HepG2 (cell line): ENCODE measurements around the gene RIMBP2. TPM values are rescaled to one million over a fixed set of nuclear protein-coding genes. Genes with fewer than 3 reads are reported as not detected.

Experiments
- ATAC-seq: fragments of 200-7000 bp; cut with Tn5 transposase; 3 replicates; pipeline ENCODE4 v1.9.1; 2020; ENCODE audit warnings: mild to moderate bottlenecking, moderate library complexity
- BruUV-seq: library from RNA; stranded (reverse); fragments of 400-500 nt; replicated peaks from 2 replicates; lab custom pipeline; 2021; lab: Mats Ljungman, UMichigan
- CTCF ChIA-PET: fragments of 300-600 bp; formaldehyde crosslinking; extraction: SDS; loops from one replicate; lab custom pipeline; 2021; ENCODE audit warnings: low total read pairs, inconsistent platforms, low intra/inter-chr PET ratio; lab: Yijun Ruan, JAX
- POLR2A ChIA-PET: fragments of 350-600 bp; sonication (Branson Sonifier 250); formaldehyde crosslinking; loops from one replicate; lab custom pipeline; 2020; ENCODE audit warnings: antibody characterized with exemption, inconsistent platforms; lab: Yijun Ruan, JAX
- DNase-seq: peaks from one replicate; pipeline ENCODE4 v3.0.0-alpha.2; 2015; ENCODE audit warnings: low spot score
- FAIRE-seq: peaks from 3 replicates; lab custom pipeline; 2011; peaks lifted over from hg19 to GRCh38; lab: Jason Lieb, UNC
- H2AFZ ChIP-seq: one replicate; pipeline ENCODE4 v1.6.1; 2011; ENCODE audit warnings: low read length, inconsistent platforms
- H3K27ac ChIP-seq: fragments of 300-600 bp; 3 replicates; pipeline ENCODE4 v1.8.0; 2011; ENCODE audit warnings: mixed run types, mild to moderate bottlenecking, mixed read lengths, low read length, inconsistent platforms; ENCODE audit not compliant: insufficient read depth; ENCODE audit errors: extremely low read length
- H3K27me3 ChIP-seq, 2 experiments: fragments of 200-600 bp in 1 of 2; 2 replicates in 1 of 2; 3 replicates in 1 of 2; pipeline versions ENCODE4 v1.6.0 to v1.8.0; 2011; ENCODE audit warnings: low read length in 2 of 2, mild to moderate bottlenecking in 2 of 2, moderate library complexity in 2 of 2, inconsistent platforms in 1 of 2; ENCODE audit not compliant: insufficient read depth in 2 of 2, control insufficient read depth in 1 of 2
- H3K36me3 ChIP-seq, 2 experiments: fragments of 200-600 bp in 1 of 2; replicated peaks in 1 of 2; 2 replicates in 1 of 2; 3 replicates in 1 of 2; pipeline versions ENCODE4 v1.5.1 to v1.8.0; 2011; ENCODE audit warnings: low read length in 2 of 2, inconsistent platforms in 1 of 2; ENCODE audit not compliant: insufficient read depth in 2 of 2, control insufficient read depth in 1 of 2
- H3K4me1 ChIP-seq: 2 replicates; pipeline ENCODE4 v1.5.1; 2012; ENCODE audit warnings: low read length, inconsistent platforms; ENCODE audit not compliant: insufficient read depth
- H3K4me2 ChIP-seq: 2 replicates; pipeline ENCODE4 v1.6.0; 2011; ENCODE audit warnings: low read depth, low read length, inconsistent platforms
- H3K4me3 ChIP-seq, 3 experiments: fragments of 200-600 bp in 1 of 3; sonication (generic), shearing (Covaris generic) in 1 of 3; replicated peaks in 1 of 3; 2 replicates each; pipeline ENCODE4 v1.5.1; 2011 to 2016; ENCODE audit warnings: low read length in 3 of 3, inconsistent platforms in 2 of 3, low read depth in 2 of 3, mild to moderate bottlenecking in 2 of 3, control low read depth in 1 of 3, mixed read lengths in 1 of 3; ENCODE audit not compliant: insufficient read depth in 1 of 3
- H3K79me2 ChIP-seq: one replicate; pipeline ENCODE4 v1.6.1; 2011; ENCODE audit warnings: low read length, inconsistent platforms; ENCODE audit not compliant: insufficient read depth
- H3K9ac ChIP-seq: 2 replicates; pipeline ENCODE4 v1.6.0; 2011; ENCODE audit warnings: mild to moderate bottlenecking, low read depth, low read length, inconsistent platforms; ENCODE audit not compliant: insufficient read depth
- H3K9me3 ChIP-seq: 2 replicates; pipeline ENCODE4 v1.5.1; 2012; ENCODE audit warnings: mild to moderate bottlenecking, low read length
- H4K20me1 ChIP-seq: 2 replicates; pipeline ENCODE4 v1.6.0; 2011; ENCODE audit warnings: inconsistent platforms, mild to moderate bottlenecking, low read length, moderate library complexity; ENCODE audit not compliant: insufficient read depth
- CBX1 ChIP-seq: IDR thresholded peaks from one replicate; pipeline ENCODE4 v1.6.1; 2016; ENCODE audit warnings: antibody characterized with exemption, low read depth
- EHMT2 ChIP-seq: fragments of 200-600 bp; sonication (generic); IDR thresholded peaks from 2 replicates; pipeline ENCODE4 v1.7.0; 2017; ENCODE audit warnings: antibody characterized with exemption, low read depth, low read length, borderline replicate concordance
- HMG20A ChIP-seq: IDR thresholded peaks from 2 replicates; pipeline ENCODE4 v1.6.1; 2016; ENCODE audit warnings: borderline replicate concordance
- HMGA1 ChIP-seq: sonication (generic); formaldehyde crosslinking; conservative IDR thresholded peaks from 2 replicates; pipeline ENCODE4 v1.4.0; 2020; ENCODE audit warnings: missing genetic modification reagents
- MZF1 ChIP-seq: sonication (generic); formaldehyde crosslinking; IDR thresholded peaks from 2 replicates; pipeline ENCODE4 v1.8.1; 2023; ENCODE audit warnings: mild to moderate bottlenecking, missing genetic modification reagents, borderline replicate concordance
- REPIN1 ChIP-seq: sonication (generic); formaldehyde crosslinking; IDR thresholded peaks from 2 replicates; pipeline ENCODE4 v1.8.0; 2022; ENCODE audit warnings: missing genetic modification reagents, low read depth, mild to moderate bottlenecking, borderline replicate concordance
- ZNF382 ChIP-seq: sonication (generic); formaldehyde crosslinking; IDR thresholded peaks from 2 replicates; pipeline ENCODE4 v1.5.0; 2020; ENCODE audit warnings: missing genetic modification reagents, mild to moderate bottlenecking, borderline replicate concordance
- ZNF549 ChIP-seq: sonication (generic); formaldehyde crosslinking; IDR thresholded peaks from 2 replicates; pipeline ENCODE4 v1.5.0; 2020; ENCODE audit warnings: missing genetic modification reagents
- ZNF841 ChIP-seq: sonication (generic); formaldehyde crosslinking; IDR thresholded peaks from 2 replicates; pipeline ENCODE4 v1.8.1; 2023; ENCODE audit warnings: missing genetic modification reagents, borderline replicate concordance
- WGBS: methylation state at CpG from one replicate; pipeline ENCODE4 v1.1.6; 2017; ENCODE audit warnings: low lambda C conversion rate; 5-methylcytosine and 5-hydroxymethylcytosine counted together
- in situ Hi-C: cut with HindIII; loops from 2 replicates; pipeline ENCODE4 v1.10.0; 2017; ENCODE audit warnings: low pct_unique_long_range_greater_than_20kb; ENCODE audit not compliant: extremely low pct_ligation_motif_present
- intact Hi-C: fragments of 100-400 bp; cut with micrococcal nuclease; formaldehyde crosslinking; loops from one replicate; pipeline ENCODE4 v1.10.0; 2022; ENCODE audit not compliant: unreplicated experiment
- polyA plus RNA-seq, 8 experiments: library from polyadenylated mRNA; depleted of rRNA in 3 of 8; stranded (reverse) in 7 of 8; unstranded in 1 of 8; fragments of >200 nt; fragmentation: Illumina TruSeq in 4 of 8; extraction: Trizol in 4 of 8; gene quantifications; 2 replicates each; pipeline versions ENCODE4 v1.2.1 to v1.2.3, GENCODE V29; 2011 to 2016; ENCODE audit warnings: low read depth in 4 of 8, missing spikeins in 1 of 8, mixed read lengths in 1 of 8; ENCODE audit not compliant: insufficient read depth in 1 of 8
- total RNA-seq, 5 experiments: library from RNA; depleted of rRNA; stranded (reverse); fragments of >200 nt; fragmentation: Illumina TruSeq; extraction: Trizol; gene quantifications; 2 replicates each; pipeline ENCODE4 v1.2.3, GENCODE V29; 2016; ENCODE audit warnings: low read depth in 1 of 5
- TF ChIP-seq, protein P1 (sequence below): sonication (generic); formaldehyde crosslinking; IDR thresholded peaks from 2 replicates; pipeline ENCODE4 v1.5.0; 2020; ENCODE audit warnings: missing genetic modification reagents

RIMBP2 gene
- total and polyA plus RNA-seq, 2 of the 13 experiments (the other 11 are each of a cell fraction or from before 2014, with no cell fraction given), result 0.03 TPM; not detected in 1

GRCh38 chr12:130651188-130651959 is 64.7 kb downstream of the RIMBP2 start:
- DNase-seq (no peak), FAIRE-seq (no peak), ATAC-seq (no peak)
- Histone ChIP-seq H3K27ac (no peak overlapping the region), H3K4me3 (no peak overlapping the region), H3K36me3 (no peaks in the 10 kb centered on the region), H3K9me3 (no peaks in the 10 kb centered on the region), H3K4me1 (no peaks in the 10 kb centered on the region), H2AFZ (no peak overlapping the region), H3K9ac (no peak overlapping the region), H4K20me1 (no peaks in the 10 kb centered on the region), H3K79me2 (no peaks in the 10 kb centered on the region), H3K27me3 (peaks cover 1 to 33% of the 10 kb centered on the region in 2 experiments; a peak in 3 of 5 replicates), H3K4me2 (no peak overlapping the region)
- CTCF ChIA-PET, result no interaction called here
- BruUV-seq, result no TSS peak
- WGBS, result 26% methylated on average over 7 of the region's 16 CpGs
- TF ChIP-seq HMG20A (CRISPR knock-in tag) (no peak), ZNF382 (CRISPR knock-in tag) (no peak), ZNF841 (no peak), EHMT2 (no peak), HMGA1 (CRISPR knock-in tag) (no peak), REPIN1 (no peak), CBX1 (no peak), ZNF549 (CRISPR knock-in tag) (no peak), MZF1 (no peak)
- TF ChIP-seq, protein P1, sequence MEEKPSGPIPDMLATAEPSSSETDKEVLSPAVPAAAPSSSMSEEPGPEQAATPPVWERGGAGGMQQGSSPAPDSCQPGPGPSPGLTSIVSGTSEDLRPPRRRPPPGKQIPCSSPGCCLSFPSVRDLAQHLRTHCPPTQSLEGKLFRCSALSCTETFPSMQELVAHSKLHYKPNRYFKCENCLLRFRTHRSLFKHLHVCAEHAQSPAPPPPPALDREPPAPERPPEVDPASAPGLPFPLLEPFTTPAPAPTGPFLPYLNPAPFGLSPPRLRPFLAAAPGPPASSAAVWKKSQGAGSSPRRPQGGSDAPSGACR, result no peak
- POLR2A ChIA-PET, result no interaction called here
- in situ Hi-C loops (no loop called here), intact Hi-C loops (no loop called here)
